ENCODE data around the gene LINGO1.

- no peak for TF ChIP-seq CTCF (IDR thresholded peaks at IDR 0.05; ENCODE audit: low read depth, low read length, missing input control)
- TF ChIP-seq YY1 (IDR thresholded peaks at IDR 0.05), result no peak
- TF ChIP-seq REST (IDR thresholded peaks at IDR 0.05), result no peak
- no peak for TF ChIP-seq ATF3 (IDR thresholded peaks at IDR 0.05)
- no peak for TF ChIP-seq TAF1 (conservative IDR thresholded peaks at IDR 0.05)
- no peak for TF ChIP-seq EGR1 (IDR thresholded peaks at IDR 0.05; ENCODE audit: low read depth in 2 of 2)
- no peak for TF ChIP-seq RXRA (IDR thresholded peaks at IDR 0.05)
- no peak for TF ChIP-seq ZBTB33 (IDR thresholded peaks at IDR 0.05)
- no peak for TF ChIP-seq RAD21 (IDR thresholded peaks at IDR 0.05)
- no peak for TF ChIP-seq MAX (IDR thresholded peaks at IDR 0.05)
These were observed 69.0 kb downstream of the LINGO1 start for GRCh38 chr15:77563623-77564156.

Measured in liver (tissue), 3 donors.